ENCODE data around the gene PALLD.

PALLD gene

DNA sequence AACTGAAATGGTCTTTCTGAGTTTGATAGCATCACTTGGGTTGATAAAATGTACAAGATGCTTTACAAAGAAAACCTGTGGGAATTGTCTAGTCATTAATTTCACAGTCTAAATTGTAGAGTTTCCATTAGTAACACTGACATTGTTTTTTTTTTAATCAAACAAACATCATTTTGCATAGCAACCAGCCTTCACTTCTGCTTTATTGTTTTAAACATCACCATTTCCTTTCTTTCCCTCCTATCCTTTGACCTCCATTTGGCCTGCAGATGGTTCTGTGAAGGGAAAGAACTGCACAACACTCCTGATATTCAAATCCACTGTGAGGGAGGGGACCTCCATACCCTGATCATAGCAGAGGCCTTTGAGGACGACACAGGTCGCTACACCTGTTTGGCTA is 171.1 kb downstream of the PALLD start:
- TF ChIP-seq GATA3 (IDR thresholded peaks at IDR 0.05; ENCODE audit: low read depth, low read length) (no peak), GATA2 (IDR thresholded peaks at IDR 0.05; ENCODE audit: low read depth, low read length) (no peak)

DNA sequence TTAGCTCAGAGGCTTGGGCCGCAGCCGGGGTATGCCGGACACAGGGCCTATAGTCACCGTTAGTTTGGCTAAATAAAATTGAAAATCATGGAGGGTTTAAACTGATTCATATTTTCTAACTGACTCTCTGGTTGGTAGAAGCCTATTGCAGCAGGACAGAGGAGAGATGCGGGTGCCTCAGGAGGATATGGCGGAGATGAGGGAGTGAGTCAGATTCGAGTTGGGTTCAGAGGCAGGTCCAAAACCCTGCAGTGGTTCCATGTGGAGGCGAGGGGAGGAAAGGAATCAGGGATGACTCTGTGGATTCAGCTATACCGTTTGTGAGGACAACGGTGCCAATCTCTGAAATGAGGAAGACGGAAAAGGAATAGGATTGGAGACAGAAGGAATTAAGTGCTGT is 176.6 kb downstream of the PALLD start:
- TF ChIP-seq GATA3 (IDR thresholded peaks at IDR 0.05; ENCODE audit: low read depth, low read length) (no peak), GATA2 (IDR thresholded peaks at IDR 0.05; ENCODE audit: low read depth, low read length) (no peak)

- TF ChIP-seq GATA2 (IDR thresholded peaks at IDR 0.05; ENCODE audit: low read depth, low read length) (no peak), GATA3 (IDR thresholded peaks at IDR 0.05; ENCODE audit: low read depth, low read length) (no peak)
These were observed 177.4 kb downstream of the PALLD start for GRCh38 chr4:168674077-168674747.

DNA sequence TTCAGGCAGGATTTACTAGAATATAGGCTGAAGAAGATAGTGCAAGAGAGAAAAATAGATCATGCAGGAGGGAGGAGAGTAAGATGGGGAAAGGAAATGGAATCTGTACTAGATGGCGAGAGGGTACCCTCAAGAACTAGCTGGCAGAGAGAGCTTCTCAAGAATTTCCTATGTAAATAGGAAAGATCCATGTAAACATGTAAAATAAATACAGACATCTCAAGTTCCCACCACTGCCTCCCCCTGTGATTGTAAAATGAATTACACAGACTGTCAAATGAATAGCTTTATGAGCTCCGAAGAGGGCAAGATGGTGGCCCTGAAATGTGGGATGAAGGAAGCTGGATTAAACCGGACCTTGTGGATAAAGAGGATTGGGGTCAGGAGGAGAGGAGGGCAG is 178.0 kb downstream of the PALLD start:
- TF ChIP-seq GATA2 (IDR thresholded peaks at IDR 0.05; ENCODE audit: low read depth, low read length) = no peak
- TF ChIP-seq GATA3 (IDR thresholded peaks at IDR 0.05; ENCODE audit: low read depth, low read length) = no peak

GRCh38 chr4:168677063-168677462 is 180.2 kb downstream of the PALLD start:
- TF ChIP-seq GATA3 (IDR thresholded peaks at IDR 0.05; ENCODE audit: low read depth, low read length) (no peak), GATA2 (IDR thresholded peaks at IDR 0.05; ENCODE audit: low read depth, low read length) (no peak)

DNA sequence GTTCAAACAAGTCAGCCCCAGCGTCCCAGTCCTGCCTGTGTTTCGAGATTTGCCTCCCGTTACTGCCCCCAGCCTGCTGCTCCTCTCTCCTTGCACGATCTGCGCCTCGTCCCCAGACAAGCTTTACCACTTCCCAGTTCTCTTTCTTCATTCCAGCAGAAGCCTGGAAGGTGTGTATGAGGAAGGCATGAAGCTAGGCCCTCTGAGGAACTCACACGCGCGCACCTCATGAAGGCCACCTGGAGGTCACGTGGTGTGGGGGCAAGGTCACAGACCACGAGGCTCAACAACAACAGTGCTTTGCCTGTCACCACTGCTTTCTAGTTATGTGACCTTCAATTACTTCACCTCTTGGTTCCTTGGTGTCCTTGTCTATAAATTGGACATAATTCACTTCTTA is 181.0 kb downstream of the PALLD start:
- TF ChIP-seq GATA3 (IDR thresholded peaks at IDR 0.05; ENCODE audit: low read depth, low read length) (no peak), GATA2 (IDR thresholded peaks at IDR 0.05; ENCODE audit: low read depth, low read length) (no peak)

DNA sequence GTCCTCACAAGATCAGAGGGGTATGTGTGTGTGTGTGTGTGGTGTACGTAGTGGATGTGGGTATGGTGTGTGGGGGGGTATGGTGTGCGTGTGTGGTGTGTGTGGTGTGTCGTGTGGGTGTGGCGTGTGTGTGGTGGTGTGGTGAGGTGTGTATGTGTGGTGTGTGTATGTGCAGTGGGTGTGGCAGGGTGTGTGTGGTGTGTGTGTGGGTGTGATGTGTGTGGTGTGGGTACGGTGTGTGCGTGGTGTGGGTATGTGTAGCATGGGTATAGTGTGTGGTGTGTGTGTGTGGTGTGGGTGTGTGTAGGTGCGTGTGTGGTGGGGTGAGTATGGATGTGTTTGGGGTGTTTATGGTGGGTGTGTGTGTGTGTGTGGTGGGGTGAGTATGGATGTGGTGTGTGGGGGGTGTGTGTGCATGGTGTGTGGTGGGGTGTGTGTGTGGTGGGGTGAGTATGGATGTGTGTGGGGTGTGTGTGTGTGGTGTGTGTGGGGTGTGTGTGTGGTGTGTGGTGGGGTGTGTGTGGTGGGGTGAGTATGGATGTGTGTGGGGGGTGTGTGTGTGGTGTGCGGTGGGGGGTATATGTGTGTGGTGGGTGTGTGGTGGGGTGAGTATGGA is 182.0 kb downstream of the PALLD start:
- TF ChIP-seq GATA2 (IDR thresholded peaks at IDR 0.05; ENCODE audit: low read depth, low read length) = no peak
- TF ChIP-seq GATA3 (IDR thresholded peaks at IDR 0.05; ENCODE audit: low read depth, low read length) = no peak

GRCh38 chr4:168679397-168679796 is 182.5 kb downstream of the PALLD start:
- TF ChIP-seq GATA2 (IDR thresholded peaks at IDR 0.05; ENCODE audit: low read depth, low read length) = no peak
- TF ChIP-seq GATA3 (IDR thresholded peaks at IDR 0.05; ENCODE audit: low read depth, low read length) = no peak

- TF ChIP-seq GATA2 (IDR thresholded peaks at IDR 0.05; ENCODE audit: low read depth, low read length) (no peak), GATA3 (IDR thresholded peaks at IDR 0.05; ENCODE audit: low read depth, low read length) (no peak)
These were observed 183.0 kb downstream of the PALLD start for GRCh38 chr4:168679819-168680218.

DNA sequence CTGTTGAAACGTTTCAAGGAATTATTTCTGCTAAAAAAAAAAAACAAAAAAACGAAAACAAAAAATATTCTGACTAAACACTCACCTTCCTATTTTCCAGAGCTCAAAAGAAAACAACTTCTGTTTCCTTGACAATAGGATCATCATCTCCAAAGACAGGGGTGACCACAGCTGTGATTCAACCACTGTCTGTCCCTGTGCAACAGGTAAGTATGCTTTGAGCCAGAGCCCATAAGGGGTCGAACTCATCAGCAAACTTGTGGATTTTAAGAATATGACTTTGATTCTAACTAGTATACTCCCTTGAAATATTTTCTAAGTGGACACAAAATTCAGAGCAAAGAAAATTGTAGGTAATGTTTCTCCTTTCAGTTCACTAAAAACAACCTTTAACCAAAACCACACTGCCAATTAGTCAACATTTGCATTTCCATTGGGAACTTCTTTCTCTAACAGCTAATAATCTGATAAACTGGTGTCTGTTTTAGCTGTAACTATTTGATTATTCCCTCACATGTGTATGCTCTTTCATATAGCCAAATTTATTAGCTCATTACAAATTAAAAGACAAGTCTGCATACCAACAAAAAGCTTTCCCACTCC is 186.1 kb downstream of the PALLD start:
- TF ChIP-seq GATA2 (IDR thresholded peaks at IDR 0.05; ENCODE audit: low read depth, low read length) (no peak), GATA3 (IDR thresholded peaks at IDR 0.05; ENCODE audit: low read depth, low read length) (no peak)

- no peak for TF ChIP-seq GATA2 (IDR thresholded peaks at IDR 0.05; ENCODE audit: low read depth, low read length)
- no peak for TF ChIP-seq GATA3 (IDR thresholded peaks at IDR 0.05; ENCODE audit: low read depth, low read length)
These were observed 186.7 kb downstream of the PALLD start for GRCh38 chr4:168683595-168683994.

GRCh38 chr4:168685136-168685809 is 188.4 kb downstream of the PALLD start:
- TF ChIP-seq GATA3 (IDR thresholded peaks at IDR 0.05; ENCODE audit: low read depth, low read length) (no peak), GATA2 (IDR thresholded peaks at IDR 0.05; ENCODE audit: low read depth, low read length) (no peak)

DNA sequence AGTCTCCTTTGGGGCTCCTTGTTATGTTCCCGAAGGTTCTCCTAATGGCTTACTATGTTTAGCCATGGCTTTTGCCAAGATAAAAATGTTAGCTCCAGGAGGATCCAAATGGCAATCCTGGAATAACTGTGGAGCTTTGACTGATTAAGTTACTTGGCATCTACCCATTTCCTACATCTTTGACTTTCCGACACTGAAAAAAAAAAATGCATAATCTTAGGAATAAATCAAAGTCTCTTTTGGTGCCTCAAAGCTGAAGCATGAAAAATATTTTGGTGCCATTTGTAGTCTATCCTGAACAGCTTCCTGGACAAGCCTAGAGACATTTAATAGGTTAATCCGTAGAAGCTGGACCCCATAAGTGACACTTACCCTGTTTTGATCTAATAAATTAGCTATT is 191.7 kb downstream of the PALLD start:
- TF ChIP-seq GATA2 (IDR thresholded peaks at IDR 0.05; ENCODE audit: low read depth, low read length) (no peak), GATA3 (IDR thresholded peaks at IDR 0.05; ENCODE audit: low read depth, low read length) (no peak)

DNA sequence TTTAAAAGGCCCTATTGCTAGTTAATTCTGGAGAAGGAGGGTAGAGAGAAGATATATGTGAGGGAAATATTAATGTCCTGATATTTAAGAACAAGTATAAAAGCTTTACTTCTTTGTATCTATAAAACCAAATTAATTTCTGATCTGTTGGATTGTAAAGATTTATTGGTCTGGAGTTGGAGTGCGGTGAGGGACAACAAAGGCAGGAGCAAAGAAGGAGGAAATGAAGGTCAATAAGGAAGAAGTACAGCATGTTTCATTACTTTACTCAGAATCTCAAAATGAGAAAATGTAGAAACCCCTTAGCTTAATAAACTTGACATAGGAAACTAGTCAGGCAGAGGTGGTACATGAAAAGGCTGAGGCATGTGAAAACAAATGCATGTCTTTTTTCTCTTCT is 192.9 kb downstream of the PALLD start:
- no peak for TF ChIP-seq GATA3 (IDR thresholded peaks at IDR 0.05; ENCODE audit: low read depth, low read length)
- TF ChIP-seq GATA2 (IDR thresholded peaks at IDR 0.05; ENCODE audit: low read depth, low read length) = no peak

- TF ChIP-seq GATA3 (IDR thresholded peaks at IDR 0.05; ENCODE audit: low read depth, low read length) = no peak
- TF ChIP-seq GATA2 (IDR thresholded peaks at IDR 0.05; ENCODE audit: low read depth, low read length) = no peak
These were observed 193.3 kb downstream of the PALLD start for GRCh38 chr4:168690199-168690598.
